Smooth muscle cell of the brain vasculature (primary cell): Measurements from ENCODE around the gene SAP30.
A peak's percentile ranks its signal among the peaks of the same experiment; 100 is the strongest.

Experiments
- DNase-seq: peaks from one replicate; pipeline ENCODE4 v3.0.0-alpha.2; 2012; ENCODE audit warnings: low read depth, low spot score

SAP30 gene

GRCh38 chr4:173370477-173371291 lies at the start of gene SAP30:
SAP30 (plus strand) TSS chr4:173370954; CDS start chr4:173371183, 229 bp downstream.
- peak; percentile 98 for DNase-seq

DNA sequence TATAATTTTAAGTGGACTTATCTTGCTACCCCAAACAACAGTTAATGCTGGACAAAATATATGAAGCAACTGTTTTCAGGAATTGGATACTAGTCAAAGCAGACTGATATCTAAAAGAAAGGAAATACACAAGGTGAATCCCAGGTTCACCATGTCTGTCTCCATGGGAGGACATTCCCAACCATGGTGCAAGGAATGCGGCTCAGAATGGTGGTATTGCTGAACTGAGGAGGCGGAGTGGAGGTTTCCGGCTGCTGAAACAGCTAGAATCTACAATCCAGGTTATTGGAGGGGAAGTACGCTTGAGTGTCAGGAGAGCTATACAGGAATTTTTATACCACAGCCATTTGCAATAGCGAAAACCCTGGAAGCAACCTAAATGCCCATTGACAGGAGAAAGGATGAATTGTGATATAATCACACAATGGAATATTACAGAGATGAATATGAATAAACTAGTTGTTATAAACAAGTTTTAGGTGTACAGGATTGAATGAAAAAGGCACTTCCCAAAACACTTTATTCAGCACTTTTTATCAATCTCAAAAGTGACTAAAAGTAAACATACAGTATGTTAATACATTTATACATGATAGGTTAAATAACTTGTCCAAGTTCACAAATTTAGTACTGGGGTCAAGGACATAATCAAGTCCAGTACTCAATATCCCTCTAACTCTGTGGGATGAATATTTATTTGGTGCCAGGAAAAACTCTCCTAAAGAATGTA lies 45.6 kb upstream of the SAP30 start:
- no peak for DNase-seq

DNA sequence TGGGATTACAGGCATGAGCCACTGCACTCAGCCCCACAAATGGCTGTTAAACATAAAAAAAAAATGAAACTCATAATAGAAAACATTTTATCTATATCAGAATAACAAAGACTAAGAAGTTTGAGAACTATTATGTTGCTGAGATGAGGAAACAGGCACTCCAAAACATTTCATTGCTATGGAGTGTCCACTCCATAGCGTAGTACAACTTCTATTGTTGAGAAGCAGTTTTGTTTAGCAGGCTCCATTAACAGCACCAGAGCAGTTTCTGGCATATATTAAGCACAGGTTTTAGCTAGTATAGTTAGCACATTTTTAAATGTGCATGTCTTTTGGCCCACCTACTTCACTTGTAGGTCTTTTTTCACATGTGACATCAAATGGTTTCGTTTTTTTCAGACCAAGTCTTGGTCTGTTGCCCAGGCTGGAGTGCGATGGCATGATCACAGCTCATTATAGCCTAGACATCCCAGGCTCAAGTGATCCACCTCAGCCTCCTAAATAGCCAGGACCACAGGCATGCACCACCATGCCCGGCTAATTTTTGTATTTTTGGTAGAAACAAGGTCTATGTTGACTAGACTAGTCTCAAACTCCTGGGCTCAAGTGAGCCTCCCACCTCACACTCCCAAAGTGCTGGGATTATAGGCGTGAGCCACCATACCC lies 42.4 kb upstream of the SAP30 start:
- DNase-seq = no peak

- DNase-seq = no peak
Measured at GRCh38 chr4:173330590-173330989, 40.2 kb upstream of the SAP30 start.

DNA sequence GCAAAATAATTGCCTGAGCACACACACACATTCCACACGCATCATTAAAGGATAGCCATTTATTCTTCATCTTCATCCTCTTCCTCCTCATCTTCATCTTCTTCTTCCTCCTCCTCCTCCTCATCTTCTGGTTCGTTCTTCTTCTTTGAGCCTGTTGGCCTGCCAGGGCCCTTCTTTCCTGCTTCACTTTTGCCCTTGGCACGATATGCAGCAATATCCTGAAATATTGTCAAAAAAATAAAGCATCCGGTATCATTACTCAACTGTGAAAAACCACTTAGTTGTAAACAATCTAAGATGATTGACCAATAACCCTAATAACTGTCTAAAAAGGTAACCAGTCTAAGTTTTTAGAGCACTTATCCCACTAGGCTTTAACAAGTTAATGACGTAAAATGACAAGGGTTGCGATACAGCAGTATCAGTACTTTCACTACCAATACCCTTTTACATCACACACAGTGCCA lies 38.7 kb upstream of the SAP30 start:
- DNase-seq = no peak

- no peak for DNase-seq
Measured at GRCh38 chr4:173332963-173333657, 37.6 kb upstream of the SAP30 start.

DNA sequence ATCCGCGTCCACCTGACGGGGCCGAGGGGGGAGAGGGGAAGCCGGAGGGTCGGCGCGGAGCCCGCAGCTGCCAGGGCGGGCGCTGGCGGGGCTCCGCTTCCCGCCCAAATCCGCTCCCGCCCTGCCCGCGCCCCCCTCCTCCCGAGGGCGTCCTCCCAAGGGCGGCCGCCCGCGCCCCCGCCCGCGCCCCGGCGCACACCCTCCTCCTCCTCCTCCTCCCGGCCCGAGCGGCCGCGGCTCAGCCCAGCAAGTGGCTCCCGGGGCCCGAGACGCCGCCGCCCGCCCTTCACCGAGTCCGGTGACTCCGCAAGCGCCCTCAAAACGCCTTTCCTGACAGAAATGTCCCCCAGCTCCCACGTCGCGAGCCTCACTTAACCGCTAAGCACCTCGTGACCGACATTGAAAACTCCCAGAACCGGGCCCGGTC lies 37.1 kb upstream of the SAP30 start:
- no peak for DNase-seq

DNA sequence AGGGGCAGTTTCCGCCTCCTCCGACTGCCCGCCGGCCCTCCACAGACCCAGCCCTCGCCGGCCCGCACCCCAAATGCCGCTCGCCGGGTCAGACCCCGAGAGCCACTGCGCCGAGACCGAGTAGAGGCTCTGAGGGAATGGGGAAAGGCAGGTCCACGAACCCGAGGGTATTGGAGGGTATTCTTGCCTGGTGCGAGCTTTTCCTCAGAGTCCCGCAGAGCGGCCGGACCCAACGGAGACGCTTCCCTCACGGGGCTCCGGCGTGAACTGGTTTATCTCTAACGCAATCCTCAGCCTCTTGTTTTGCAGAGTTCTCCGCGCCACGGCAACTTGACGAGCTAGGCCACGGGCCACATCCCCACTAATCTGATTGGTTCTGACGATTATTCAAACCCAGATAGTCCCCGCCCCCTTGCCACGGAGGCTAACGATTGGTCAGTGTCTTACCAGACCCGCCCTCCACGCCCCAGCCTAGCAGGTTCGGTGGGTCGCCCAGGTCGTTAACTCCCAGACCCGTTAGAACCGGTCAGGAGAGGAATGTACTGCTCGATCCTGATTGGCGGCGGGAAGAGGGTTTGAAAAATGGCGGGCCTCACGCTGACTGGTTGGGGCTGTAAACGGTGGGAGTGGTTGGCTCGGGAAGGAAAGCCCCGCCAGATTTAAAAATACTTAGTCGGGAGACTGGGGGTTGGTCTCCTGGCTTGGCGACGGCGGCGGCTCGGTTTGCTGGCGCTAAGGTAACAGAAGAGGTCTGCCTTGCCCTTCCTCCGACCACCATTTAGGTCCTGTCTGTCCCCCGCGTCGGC lies 36.5 kb upstream of the SAP30 start, which contains the start of gene HMGB2:
HMGB2 (minus strand) TSS at position 274 of the 806 bp plus-strand sequence. CDS start 709 bp downstream, outside the sequence.
- DNase-seq = peak; percentile 100

- peak; percentile 65 for DNase-seq
Measured at GRCh38 chr4:173334891-173335752, 35.6 kb upstream of the SAP30 start.

- DNase-seq = no peak
Measured at GRCh38 chr4:173337463-173337862, 33.3 kb upstream of the SAP30 start.

GRCh38 chr4:173343832-173344397 lies 26.8 kb upstream of the SAP30 start:
- DNase-seq = no peak

DNA sequence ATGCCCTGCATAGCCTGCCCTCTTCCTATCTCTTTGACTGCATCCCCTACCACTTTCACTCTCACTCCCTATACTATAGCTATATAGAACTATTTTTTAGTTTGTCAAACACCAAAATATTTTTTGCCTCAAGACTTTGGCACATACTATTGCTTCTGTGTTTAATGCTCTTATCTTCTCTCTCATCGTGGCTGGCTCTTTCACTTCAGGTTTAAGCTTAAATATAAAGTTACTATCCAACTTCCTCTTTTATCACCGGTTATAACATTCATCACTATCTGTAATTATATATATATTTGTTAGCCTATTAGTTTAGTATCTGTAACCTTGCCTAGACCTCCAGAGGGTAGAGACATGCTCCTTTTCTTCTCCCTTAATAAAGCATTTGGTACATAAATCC lies 25.1 kb upstream of the SAP30 start:
- no peak for DNase-seq

- no peak for DNase-seq
Measured at GRCh38 chr4:173346074-173346473, 24.7 kb upstream of the SAP30 start.

GRCh38 chr4:173347467-173347866 lies 23.3 kb upstream of the SAP30 start:
- DNase-seq = no peak

- DNase-seq = no peak
Measured at GRCh38 chr4:173357939-173358338, 12.8 kb upstream of the SAP30 start.

- no peak for DNase-seq
Measured at GRCh38 chr4:173360587-173361221, 10.1 kb upstream of the SAP30 start.

DNA sequence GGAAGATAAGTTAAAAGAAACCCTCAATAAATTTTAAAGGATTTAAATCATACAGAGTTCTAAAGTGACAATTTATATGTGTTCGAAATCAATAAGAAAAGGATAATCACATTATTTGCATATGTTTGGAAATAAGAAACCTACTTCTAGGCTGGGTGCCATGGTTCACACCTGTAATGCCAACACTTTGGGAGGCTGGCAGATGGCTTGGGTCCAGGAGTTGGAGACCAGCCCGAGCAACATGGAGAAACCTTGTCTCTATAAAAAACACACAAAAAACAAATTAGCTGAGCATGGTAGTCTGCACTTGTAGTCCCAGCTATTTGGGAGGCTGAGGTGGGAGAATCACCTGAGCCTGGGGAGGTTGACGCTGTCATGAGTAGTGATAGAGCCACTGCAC lies 8.1 kb upstream of the SAP30 start:
- no peak for DNase-seq

DNA sequence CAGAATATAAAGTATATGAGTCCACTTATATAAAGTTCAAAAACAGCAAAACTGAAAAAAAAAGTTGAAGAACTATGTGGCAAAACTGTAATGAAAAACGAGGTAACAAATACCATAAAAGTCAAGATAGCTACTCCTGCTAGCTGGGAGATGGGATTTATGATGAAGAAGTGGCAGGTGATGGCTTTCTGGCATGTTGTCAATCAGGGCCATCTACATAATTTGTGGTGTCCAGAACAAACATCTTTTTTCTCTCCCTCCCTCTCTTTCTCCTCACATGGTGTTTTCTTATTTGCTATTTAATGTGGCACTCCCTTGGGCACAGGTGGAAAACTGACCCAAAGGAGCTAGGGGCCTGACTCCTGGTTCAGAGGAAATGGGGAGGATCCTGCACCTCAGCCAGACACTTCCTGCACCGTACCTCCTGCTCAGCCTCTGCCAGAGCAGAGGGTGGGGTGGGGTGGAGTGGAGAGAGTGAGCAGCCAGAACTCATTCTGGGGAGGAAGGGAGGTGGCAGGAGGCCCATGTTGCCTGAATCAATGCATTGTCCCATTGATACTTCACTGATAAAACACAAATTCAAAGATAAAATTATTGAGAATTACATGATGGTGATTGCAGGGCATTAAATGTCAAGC lies 5.3 kb upstream of the SAP30 start:
- no peak for DNase-seq
